AG04450 (cell line): ENCODE results near the gene UBE2L3. TPM values are rescaled to one million over a fixed set of nuclear protein-coding genes. Genes with fewer than 3 reads are reported as not detected.

Source experiments
- CTCF ChIA-PET: fragments of 300-600, 350-600 bp; formaldehyde crosslinking; extraction: SDS; loops from one replicate; lab custom pipeline; 2022; ENCODE audit warnings: antibody characterized with exemption, inconsistent platforms; lab: Charles Lee
- POLR2A ChIA-PET: fragments of 350-600 bp; formaldehyde crosslinking; extraction: SDS; loops from one replicate; lab custom pipeline; 2021; ENCODE audit warnings: antibody characterized with exemption, inconsistent platforms; lab: Yijun Ruan, JAX
- DNase-seq: peaks from one replicate; pipeline ENCODE4 v3.0.0-alpha.2; 2011; ENCODE audit warnings: low read depth, low spot score
- H3K27ac ChIP-seq: one replicate; pipeline ENCODE4 v1.5.1; 2012; ENCODE audit warnings: low read depth, low read length, control low read depth
- H3K27me3 ChIP-seq: one replicate; pipeline ENCODE4 v1.6.0; 2012; ENCODE audit warnings: low read length; ENCODE audit not compliant: control insufficient read depth, insufficient read depth
- H3K4me3 ChIP-seq: 2 replicates; pipeline ENCODE4 v1.5.1; 2011; ENCODE audit warnings: mild to moderate bottlenecking, low read depth, low read length, control low read depth
- H3K9me3 ChIP-seq: 2 replicates; pipeline ENCODE4 v1.5.1; 2012; ENCODE audit warnings: low read length; ENCODE audit not compliant: control insufficient read depth, insufficient read depth
- polyA plus RNA-seq: library from polyadenylated mRNA; depleted of rRNA; stranded (reverse); fragments of >200 nt; gene quantifications from 2 replicates; pipeline ENCODE4 v1.2.3, GENCODE V29; 2011
- TF ChIP-seq, protein P1 (sequence below): IDR thresholded peaks from 2 replicates; pipeline ENCODE4 v1.5.1; 2011; ENCODE audit warnings: low read depth, low read length, control low read depth, inconsistent platforms

UBE2L3 gene
- polyA plus RNA-seq, 1 experiment, result 77.2 TPM

DNA sequence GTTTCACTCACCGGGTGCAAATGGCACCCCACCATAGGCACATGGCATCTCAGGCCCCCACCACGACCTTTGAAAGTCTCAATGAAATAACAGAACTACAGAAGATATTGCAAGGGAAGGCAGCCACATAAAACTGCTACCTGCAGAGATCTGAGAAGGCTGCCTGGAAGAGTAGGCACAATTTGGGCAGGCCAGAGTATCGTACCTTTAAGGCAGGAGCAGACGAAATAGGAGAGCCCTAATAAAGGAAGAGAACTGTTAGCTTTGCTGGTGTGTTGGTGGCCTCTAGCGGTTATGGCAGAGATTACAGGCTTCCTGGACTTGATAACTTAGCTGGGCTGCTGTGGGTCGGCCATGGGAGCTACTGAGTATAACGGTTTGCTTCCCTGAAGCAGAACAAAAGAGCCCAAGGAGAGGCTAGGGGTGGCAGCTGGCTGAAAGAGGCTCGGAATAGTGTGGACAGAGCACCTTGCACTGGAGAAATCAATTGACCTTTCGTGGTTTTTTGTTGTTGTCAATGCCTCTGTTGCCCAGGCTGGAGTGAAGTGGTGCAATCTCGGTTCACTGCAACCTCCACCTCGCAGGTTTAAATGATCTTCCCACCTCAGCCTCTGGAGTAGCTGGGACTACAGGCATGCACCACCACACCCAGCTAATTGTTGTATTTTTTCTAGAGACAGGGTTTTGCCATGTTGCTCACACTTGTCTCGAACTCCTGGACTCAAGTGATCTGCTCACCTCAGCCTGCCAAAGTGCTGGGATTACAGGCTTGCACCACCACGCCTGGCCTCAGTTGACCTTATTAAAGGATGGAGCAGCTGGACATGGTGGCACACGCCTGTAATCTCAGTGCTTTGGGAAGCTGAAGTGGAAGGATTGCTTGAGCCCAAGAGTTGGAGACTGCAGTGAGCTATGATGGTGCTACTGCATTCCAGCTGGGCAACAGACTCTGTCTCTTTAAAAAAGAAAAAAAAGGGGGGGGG lies 79.4 kb downstream of the UBE2L3 start:
- Histone ChIP-seq H3K9me3 (no peaks in the 10 kb centered on the region; the same call in 1 of the 2 replicates), H3K27ac (no peak overlapping the region), H3K27me3 (no peaks in the 10 kb centered on the region), H3K4me3 (no peak overlapping the region)
- TF ChIP-seq, protein P1, sequence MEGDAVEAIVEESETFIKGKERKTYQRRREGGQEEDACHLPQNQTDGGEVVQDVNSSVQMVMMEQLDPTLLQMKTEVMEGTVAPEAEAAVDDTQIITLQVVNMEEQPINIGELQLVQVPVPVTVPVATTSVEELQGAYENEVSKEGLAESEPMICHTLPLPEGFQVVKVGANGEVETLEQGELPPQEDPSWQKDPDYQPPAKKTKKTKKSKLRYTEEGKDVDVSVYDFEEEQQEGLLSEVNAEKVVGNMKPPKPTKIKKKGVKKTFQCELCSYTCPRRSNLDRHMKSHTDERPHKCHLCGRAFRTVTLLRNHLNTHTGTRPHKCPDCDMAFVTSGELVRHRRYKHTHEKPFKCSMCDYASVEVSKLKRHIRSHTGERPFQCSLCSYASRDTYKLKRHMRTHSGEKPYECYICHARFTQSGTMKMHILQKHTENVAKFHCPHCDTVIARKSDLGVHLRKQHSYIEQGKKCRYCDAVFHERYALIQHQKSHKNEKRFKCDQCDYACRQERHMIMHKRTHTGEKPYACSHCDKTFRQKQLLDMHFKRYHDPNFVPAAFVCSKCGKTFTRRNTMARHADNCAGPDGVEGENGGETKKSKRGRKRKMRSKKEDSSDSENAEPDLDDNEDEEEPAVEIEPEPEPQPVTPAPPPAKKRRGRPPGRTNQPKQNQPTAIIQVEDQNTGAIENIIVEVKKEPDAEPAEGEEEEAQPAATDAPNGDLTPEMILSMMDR, result peak; percentile 93
- CTCF ChIA-PET, result interaction anchor here (0.6 to 2.1 kb wide), 22 partner anchors 9 to 544 kb away, joined by 3 to 8 read pairs (median 4); partner anchors contain the start of genes PPIL2 and YDJC
- peak; percentile 56 for DNase-seq
- POLR2A ChIA-PET, result interaction anchor here (0.6 to 1.5 kb wide), 3 partner anchors 11 to 632 kb away, joined by 3 to 5 read pairs (median 4); partner anchors contain the start of genes P2RX6 and YDJC

DNA sequence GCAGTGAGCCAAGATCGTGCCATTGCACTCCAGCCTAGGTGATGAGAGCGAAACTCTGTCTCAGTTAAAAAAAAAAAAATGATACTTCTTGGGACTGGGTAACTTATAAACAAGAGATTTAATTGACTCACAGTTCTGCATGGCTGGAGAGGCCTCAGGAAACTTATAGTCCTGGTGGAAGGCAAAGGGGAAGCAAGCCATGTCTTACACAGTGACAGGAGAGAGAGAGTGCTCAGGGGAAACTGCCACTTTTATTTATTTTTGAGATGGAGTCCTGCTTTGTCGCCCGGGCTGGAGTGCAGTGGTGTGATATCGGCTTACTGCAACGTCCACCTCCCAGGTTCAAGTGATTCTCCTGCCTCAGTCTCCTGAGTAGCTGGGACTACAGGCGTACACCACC lies 82.8 kb downstream of the UBE2L3 start:
- DNase-seq, result no peak
- CTCF ChIA-PET, result no interaction called here
- H3K4me3 ChIP-seq, result no peak overlapping the region
- TF ChIP-seq, protein P1, result no peak
- no peak overlapping the region for H3K27ac ChIP-seq
- no peaks in the 10 kb centered on the region; the same call in 1 of the 2 replicates for H3K9me3 ChIP-seq
- H3K27me3 ChIP-seq, result no peaks in the 10 kb centered on the region
- POLR2A ChIA-PET, result no interaction called here

DNA sequence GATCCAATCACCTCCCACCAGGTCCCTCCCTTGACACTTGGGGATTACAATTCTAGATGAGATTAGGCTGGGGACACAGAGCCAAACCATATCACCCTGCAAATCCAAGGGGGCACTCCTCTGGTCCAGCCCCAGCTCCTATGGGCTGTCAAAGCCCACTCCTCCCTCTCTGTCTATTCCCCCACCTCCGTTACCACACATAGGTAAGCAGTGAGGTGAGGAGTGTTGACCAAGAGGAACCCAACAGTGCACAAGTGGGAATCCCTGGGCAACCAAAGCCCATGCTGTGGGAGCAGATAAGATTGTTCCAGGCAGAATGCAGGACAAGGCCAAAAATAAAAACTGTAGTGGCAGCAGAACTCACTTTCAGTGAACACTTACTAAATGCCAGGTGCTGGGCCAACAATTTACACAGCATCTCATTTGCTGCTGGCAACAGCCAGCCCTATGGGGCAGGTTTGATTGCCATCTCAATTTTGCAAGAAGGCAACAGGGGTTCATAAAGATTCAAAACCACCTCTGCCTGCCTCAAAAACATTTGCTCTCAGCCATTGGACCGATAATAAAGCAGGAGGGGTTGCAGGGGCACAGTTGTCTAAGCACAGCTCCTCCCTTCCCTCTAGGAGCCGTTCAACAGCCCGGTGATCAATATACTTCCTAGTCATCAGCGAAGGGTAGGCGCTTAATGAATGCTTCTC lies 83.5 kb downstream of the UBE2L3 start:
- ChIA-PET CTCF (no interaction called here), POLR2A (no interaction called here)
- DNase-seq, result no peak
- peak overlapping the region; percentile 47 for H3K27ac ChIP-seq
- H3K9me3 ChIP-seq, result no peaks in the 10 kb centered on the region; the same call in 1 of the 2 replicates
- TF ChIP-seq, protein P1, result no peak
- peak overlapping the region; percentile 91 for H3K4me3 ChIP-seq
- no peaks in the 10 kb centered on the region for H3K27me3 ChIP-seq

DNA sequence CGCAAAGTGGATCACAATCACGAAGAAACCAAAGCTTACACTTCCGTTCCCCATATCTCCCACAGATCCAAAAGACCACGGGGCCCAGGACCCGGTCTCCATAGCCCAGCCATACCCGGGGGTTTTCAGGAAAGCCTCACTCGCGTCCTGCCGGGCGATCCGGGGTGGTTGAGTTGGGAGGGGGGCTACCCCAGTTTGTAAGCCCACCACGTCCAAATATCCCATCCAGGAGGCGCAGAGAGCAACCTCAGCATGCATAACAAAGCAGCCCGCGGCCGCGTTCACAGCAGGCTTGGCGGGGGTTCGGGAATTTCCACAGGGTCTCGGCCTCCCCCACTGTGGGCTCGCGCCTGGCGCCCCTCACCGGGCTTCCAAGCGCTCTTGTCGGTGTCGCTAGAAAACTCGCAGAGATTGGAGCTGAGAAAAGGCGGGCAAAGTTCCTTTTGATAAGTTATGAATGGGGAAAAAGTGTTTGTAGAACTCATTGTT lies 84.1 kb downstream of the UBE2L3 start:
- CTCF ChIA-PET, result interaction anchor here (1.1 kb wide), 1 partner anchor 9 kb away, joined by 3 read pairs; no protein-coding TSS in a partner anchor
- H3K27ac ChIP-seq, result peak overlapping the region; percentile 47
- no peaks in the 10 kb centered on the region; the same call in 1 of the 2 replicates for H3K9me3 ChIP-seq
- no peaks in the 10 kb centered on the region for H3K27me3 ChIP-seq
- TF ChIP-seq, protein P1, result no peak
- POLR2A ChIA-PET, result no interaction called here
- H3K4me3 ChIP-seq, result peak overlapping the region; percentile 91
- DNase-seq, result no peak
